Large intestine (tissue), 3 donors: ENCODE data around the gene AMN. TPM values are rescaled to one million over a fixed set of nuclear protein-coding genes. Genes with fewer than 3 reads are reported as not detected.
"Not testable (repeated sequence)": the region's sequence is repeated elsewhere in the genome, so short reads cannot be mapped to it uniquely, and the experiment has no call there.

Source experiments
- DNase-seq, 2 donors: peaks; one replicate each; pipeline versions ENCODE4 v3.0.0 to v3.0.0-alpha.2; 2013
- H3K27ac ChIP-seq: one replicate; pipeline ENCODE4 v1.5.1; 2013; ENCODE audit warnings: low read length
- H3K27me3 ChIP-seq: 2 replicates; pipeline ENCODE4 v1.6.1; 2013; ENCODE audit warnings: low read length; ENCODE audit not compliant: control insufficient read depth, insufficient read depth
- H3K36me3 ChIP-seq: 2 replicates; pipeline ENCODE4 v1.6.1; 2013; ENCODE audit warnings: low read length; ENCODE audit not compliant: control insufficient read depth, insufficient read depth
- H3K4me1 ChIP-seq: one replicate; pipeline ENCODE4 v1.6.1; 2013; ENCODE audit warnings: low read length; ENCODE audit not compliant: control insufficient read depth, insufficient read depth
- H3K4me3 ChIP-seq: one replicate; pipeline ENCODE4 v1.5.1; 2013; ENCODE audit warnings: low read length
- H3K9me3 ChIP-seq: one replicate; pipeline ENCODE4 v1.6.1; 2013; ENCODE audit warnings: mild to moderate bottlenecking, low read depth, low read length, moderate library complexity; ENCODE audit not compliant: control insufficient read depth
- WGBS: methylation state at CpG from one replicate; pipeline ENCODE4 v1.1.5; 2013; ENCODE audit warnings: low lambda C conversion rate; ENCODE audit not compliant: insufficient coverage; 5-methylcytosine and 5-hydroxymethylcytosine counted together
- polyA plus RNA-seq: library from polyadenylated mRNA; unstranded; fragments of 120-200 nt; gene quantifications from one replicate; pipeline ENCODE4 v1.2.1, GENCODE V29; 2013

The AMN gene
- polyA plus RNA-seq, 1 donor: 327 TPM

- Histone ChIP-seq H3K4me3 (no peak overlapping the region), H3K9me3 (no peaks in the 10 kb centered on the region), H3K4me1 (peaks cover 46% of the 10 kb centered on the region), H3K27ac (peak overlapping the region; percentile 79), H3K27me3 (no peaks in the 10 kb centered on the region), H3K36me3 (peaks cover 9% of the 10 kb centered on the region)
- WGBS: no CpG with 5 or more reads among the region's 5 CpGs
- peak; percentile 76 to 88 for DNase-seq
Measured at GRCh38 chr14:102883089-102883541, 39.3 kb upstream of the AMN start.

GRCh38 chr14:102883554-102883953 lies 38.9 kb upstream of the AMN start:
- Histone ChIP-seq H3K27ac (peak overlapping the region; percentile 79), H3K4me3 (no peak overlapping the region), H3K36me3 (peaks cover 12% of the 10 kb centered on the region), H3K9me3 (no peaks in the 10 kb centered on the region), H3K27me3 (no peaks in the 10 kb centered on the region), H3K4me1 (peaks cover 50% of the 10 kb centered on the region)
- WGBS: no CpG with 5 or more reads among the region's 14 CpGs
- DNase-seq: peak in 1 of 2 donors; percentile 28

- H3K4me3 ChIP-seq: no peak overlapping the region
- DNase-seq: peak; percentile 64 to 76
- H3K4me1 ChIP-seq: peaks cover 40% of the 10 kb centered on the region
- no peaks in the 10 kb centered on the region for H3K27me3 ChIP-seq
- no peaks in the 10 kb centered on the region for H3K9me3 ChIP-seq
- no CpG with 5 or more reads among the region's 22 CpGs for WGBS
- H3K27ac ChIP-seq: peak overlapping the region; percentile 78
- peaks cover 13% of the 10 kb centered on the region for H3K36me3 ChIP-seq
Measured at GRCh38 chr14:102885737-102886447, 36.6 kb upstream of the AMN start.

- DNase-seq: no peak
- no peaks in the 10 kb centered on the region for H3K9me3 ChIP-seq
- H3K36me3 ChIP-seq: peaks cover 19% of the 10 kb centered on the region
- H3K4me1 ChIP-seq: peaks cover 32% of the 10 kb centered on the region
- no peaks in the 10 kb centered on the region for H3K27me3 ChIP-seq
- no peak overlapping the region for H3K4me3 ChIP-seq
- no CpG with 5 or more reads among the region's 1 CpG for WGBS
- no peak overlapping the region for H3K27ac ChIP-seq
Measured at GRCh38 chr14:102888748-102889147, 33.7 kb upstream of the AMN start.

- Histone ChIP-seq H3K27ac (no peak overlapping the region), H3K4me3 (no peak overlapping the region), H3K9me3 (no peaks in the 10 kb centered on the region), H3K36me3 (peaks cover 23% of the 10 kb centered on the region), H3K4me1 (peaks cover 27% of the 10 kb centered on the region), H3K27me3 (no peaks in the 10 kb centered on the region)
- WGBS: no CpG with 5 or more reads among the region's 7 CpGs
- no peak for DNase-seq
Measured at GRCh38 chr14:102889615-102890014, 32.8 kb upstream of the AMN start.

- WGBS: 87% methylated on average over 3 of the region's 15 CpGs
- no peak overlapping the region for H3K27ac ChIP-seq
- peaks cover 25% of the 10 kb centered on the region for H3K4me1 ChIP-seq
- no peak overlapping the region for H3K4me3 ChIP-seq
- no peaks in the 10 kb centered on the region for H3K27me3 ChIP-seq
- H3K9me3 ChIP-seq: no peaks in the 10 kb centered on the region
- DNase-seq: no peak
- H3K36me3 ChIP-seq: peaks cover 35% of the 10 kb centered on the region
Measured at GRCh38 chr14:102891111-102891510, 31.4 kb upstream of the AMN start.

- H3K27ac ChIP-seq: no peak overlapping the region
- 82% methylated on average over 2 of the region's 4 CpGs for WGBS
- H3K4me1 ChIP-seq: peaks cover 21% of the 10 kb centered on the region
- DNase-seq: no peak
- no peak overlapping the region for H3K4me3 ChIP-seq
- peaks cover 35% of the 10 kb centered on the region for H3K36me3 ChIP-seq
- H3K27me3 ChIP-seq: no peaks in the 10 kb centered on the region
- H3K9me3 ChIP-seq: no peaks in the 10 kb centered on the region
Measured at GRCh38 chr14:102891556-102891955, 30.9 kb upstream of the AMN start.

- H3K27ac ChIP-seq: no peak overlapping the region
- no peaks in the 10 kb centered on the region for H3K27me3 ChIP-seq
- 100% methylated on average over 1 of the region's 8 CpGs for WGBS
- no peaks in the 10 kb centered on the region for H3K9me3 ChIP-seq
- H3K36me3 ChIP-seq: peaks cover 40% of the 10 kb centered on the region
- peaks cover 13% of the 10 kb centered on the region for H3K4me1 ChIP-seq
- no peak for DNase-seq
- H3K4me3 ChIP-seq: no peak overlapping the region
Measured at GRCh38 chr14:102892651-102893050, 29.8 kb upstream of the AMN start.

GRCh38 chr14:102893452-102893851 lies 29.0 kb upstream of the AMN start:
- DNase-seq: peak; percentile 76 to 82
- H3K27ac ChIP-seq: peak overlapping the region; percentile 65
- H3K9me3 ChIP-seq: no peaks in the 10 kb centered on the region
- H3K4me3 ChIP-seq: no peak overlapping the region
- peaks cover 40% of the 10 kb centered on the region for H3K36me3 ChIP-seq
- H3K4me1 ChIP-seq: peaks cover 5% of the 10 kb centered on the region
- no CpG with 5 or more reads among the region's 9 CpGs for WGBS
- H3K27me3 ChIP-seq: no peaks in the 10 kb centered on the region

- H3K36me3 ChIP-seq: peaks cover 49% of the 10 kb centered on the region
- not testable (repeated sequence) for DNase-seq, H3K27me3 ChIP-seq, H3K27ac ChIP-seq, H3K9me3 ChIP-seq, H3K4me3 ChIP-seq, H3K4me1 ChIP-seq
Measured at GRCh38 chr14:102896735-102897134, 25.7 kb upstream of the AMN start.
